DMS53 treated with DMSO at 0.1 percent for 48 hours (cell line): ENCODE data around the gene OR6X1.

Source experiments
- DNase-seq: peaks from one replicate; lab custom pipeline; 2025; ENCODE audit not compliant: unreplicated experiment; lab: John Stamatoyannopoulos, UW

OR6X1 gene

GRCh38 chr11:123754101-123754568 lies at the start of gene OR6X1:
TSS of gene OR6X1 (minus strand) at chr11:123754518. CDS start at chr11:123754518, 0 bp downstream.
- no peak for DNase-seq

- no peak for DNase-seq
These were observed 47.4 kb upstream of the OR6X1 start for GRCh38 chr11:123801765-123802164.

- no peak for DNase-seq
These were observed 45.7 kb upstream of the OR6X1 start for GRCh38 chr11:123800036-123800435.

- DNase-seq, result no peak
These were observed 45.1 kb upstream of the OR6X1 start for GRCh38 chr11:123799438-123799837.

GRCh38 chr11:123798513-123799252 lies 44.4 kb upstream of the OR6X1 start:
- DNase-seq, result no peak

GRCh38 chr11:123798079-123798478 lies 43.8 kb upstream of the OR6X1 start:
- no peak for DNase-seq

GRCh38 chr11:123797541-123797940 lies 43.2 kb upstream of the OR6X1 start:
- no peak for DNase-seq

DNA sequence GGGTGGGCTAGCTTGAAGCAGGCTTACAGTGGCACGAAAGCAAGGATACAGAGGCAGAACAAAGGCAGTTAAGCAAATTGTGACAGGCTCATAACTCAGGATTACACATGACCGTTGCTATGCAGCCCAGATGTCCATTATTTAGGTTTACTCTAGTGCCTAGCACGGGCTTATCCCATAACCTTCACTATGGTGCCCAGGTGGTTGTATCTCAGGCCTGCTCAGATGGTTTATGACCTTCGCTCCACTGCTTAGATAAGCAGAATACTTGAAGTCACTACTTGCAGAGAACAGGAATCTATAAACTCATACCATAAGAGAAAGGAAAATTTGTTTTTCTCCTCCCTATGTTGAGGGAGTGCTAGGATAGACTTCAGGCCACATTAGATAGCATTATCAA lies 42.8 kb upstream of the OR6X1 start:
- no peak for DNase-seq

DNA sequence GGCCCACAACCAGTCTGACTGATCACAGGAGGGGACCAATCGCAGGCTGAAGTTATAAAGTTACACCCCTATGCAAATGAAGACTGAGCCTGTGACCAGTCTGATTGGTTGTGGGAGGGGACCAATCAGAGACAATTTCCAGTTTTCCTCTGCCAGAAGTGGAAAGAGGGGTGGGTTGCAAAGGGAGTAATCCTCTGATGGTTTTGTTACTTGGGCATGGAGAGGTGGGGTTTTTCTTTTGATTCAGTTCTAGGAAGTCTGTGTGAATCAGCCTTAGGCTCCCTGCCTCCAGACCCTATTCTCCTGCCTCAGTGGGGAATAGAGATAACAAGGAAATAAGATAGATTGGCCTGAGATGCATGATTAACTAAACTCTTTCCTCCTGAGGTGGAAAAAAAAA lies 41.9 kb upstream of the OR6X1 start:
- no peak for DNase-seq

- no peak for DNase-seq
These were observed 29.2 kb upstream of the OR6X1 start for GRCh38 chr11:123783536-123783935.

DNA sequence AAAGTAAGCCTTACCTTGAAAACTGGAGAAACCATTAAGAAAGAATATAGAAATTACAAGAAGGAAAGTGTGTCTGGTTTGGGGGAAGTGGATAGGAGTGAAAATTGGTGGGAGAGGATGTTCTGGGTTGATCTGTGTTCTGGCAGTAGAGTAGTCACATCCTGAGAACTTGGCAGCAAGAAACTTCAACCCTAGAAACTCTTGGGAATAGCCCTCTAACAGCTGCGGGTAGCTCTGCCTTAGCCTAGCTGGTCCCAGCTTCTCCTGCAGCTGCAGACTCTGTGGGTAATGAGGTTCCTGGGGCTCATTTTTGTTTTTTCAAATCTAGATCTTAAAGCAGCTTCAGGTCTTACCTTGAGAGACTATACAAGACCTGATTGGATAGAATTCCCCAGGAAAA lies 24.2 kb upstream of the OR6X1 start:
- DNase-seq, result no peak

DNA sequence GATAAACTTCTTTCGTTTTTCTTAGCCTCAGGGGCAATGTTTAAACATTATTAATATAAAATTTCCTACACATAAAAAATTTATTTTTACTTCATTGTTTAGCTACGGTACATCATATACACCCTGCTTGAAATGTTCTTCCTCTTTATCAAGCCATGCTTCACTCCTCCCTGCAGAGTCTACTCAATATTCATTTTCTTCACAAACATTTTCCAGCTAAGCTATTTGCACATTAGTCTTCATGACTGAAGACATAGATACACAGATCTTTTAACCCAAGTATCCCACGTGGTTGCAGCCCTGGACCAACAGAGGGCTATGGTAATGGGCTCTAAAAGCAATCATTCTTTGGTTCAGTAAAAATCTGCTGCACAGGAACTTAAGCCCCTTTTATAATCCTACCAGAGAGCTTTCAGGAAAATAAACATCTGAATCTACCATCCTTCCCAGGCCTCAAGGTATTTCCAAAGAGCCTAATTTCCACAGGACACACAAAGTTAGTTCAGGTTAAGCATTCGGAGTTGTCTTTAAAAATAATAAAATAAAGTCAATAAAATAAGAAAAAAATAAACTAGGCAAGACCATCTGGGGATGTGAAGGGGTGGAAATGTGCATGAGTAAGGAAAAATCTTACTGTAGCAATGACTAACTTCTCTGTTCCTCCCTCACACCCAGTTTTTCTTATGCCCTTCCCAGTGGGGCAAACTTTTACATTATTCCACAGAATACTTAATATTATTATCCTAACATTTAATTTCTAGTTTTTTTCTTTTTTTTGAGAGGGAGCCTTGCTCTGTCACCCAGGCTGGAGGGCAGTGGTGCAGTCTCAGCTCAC lies 21.6 kb upstream of the OR6X1 start:
- DNase-seq, result no peak

DNA sequence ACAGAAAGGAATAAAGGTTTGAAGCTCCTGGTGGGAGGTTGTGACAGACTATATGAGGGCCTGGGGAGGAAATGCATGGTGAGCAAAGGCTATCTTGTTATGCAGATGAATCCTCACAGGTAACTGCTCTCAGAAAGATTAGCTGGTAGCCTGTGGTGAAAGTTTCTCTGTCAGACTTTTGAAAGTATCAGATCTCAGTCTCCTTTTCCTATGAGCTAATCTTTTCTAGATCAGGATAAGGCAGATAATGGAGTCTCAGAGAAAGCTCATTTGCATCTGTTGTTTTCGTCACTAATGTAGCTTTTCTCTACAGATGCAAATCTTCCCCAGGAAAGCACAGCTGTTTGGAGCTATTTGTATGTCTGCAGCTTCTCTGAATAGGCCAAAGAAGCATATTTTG lies 21.0 kb upstream of the OR6X1 start:
- no peak for DNase-seq

GRCh38 chr11:123773959-123774358 lies 19.6 kb upstream of the OR6X1 start:
- DNase-seq, result no peak

DNA sequence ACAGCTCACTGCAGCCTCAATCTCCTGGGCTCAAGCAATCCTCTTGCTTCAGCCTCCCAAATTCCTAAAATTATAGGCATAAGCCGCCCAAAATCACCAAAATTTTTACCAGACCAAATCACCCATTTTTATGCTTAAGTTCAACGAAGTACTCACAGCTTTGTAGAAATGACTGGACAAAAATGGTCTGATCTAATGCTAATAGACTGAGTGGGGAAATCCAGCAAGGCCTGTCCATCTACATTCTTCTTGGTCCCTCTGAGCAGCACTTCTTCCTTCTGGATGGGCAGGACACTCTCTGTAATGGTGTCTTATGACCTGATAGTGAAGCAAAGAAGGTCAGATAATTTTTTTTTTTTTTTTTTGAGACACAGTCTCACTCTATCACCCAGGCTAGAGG lies 18.7 kb upstream of the OR6X1 start:
- no peak for DNase-seq

- DNase-seq, result no peak
These were observed 17.3 kb upstream of the OR6X1 start for GRCh38 chr11:123771664-123772063.

- no peak for DNase-seq
These were observed 16.4 kb upstream of the OR6X1 start for GRCh38 chr11:123770712-123771111.

- DNase-seq, result no peak
These were observed 11.3 kb upstream of the OR6X1 start for GRCh38 chr11:123765601-123766000.

DNA sequence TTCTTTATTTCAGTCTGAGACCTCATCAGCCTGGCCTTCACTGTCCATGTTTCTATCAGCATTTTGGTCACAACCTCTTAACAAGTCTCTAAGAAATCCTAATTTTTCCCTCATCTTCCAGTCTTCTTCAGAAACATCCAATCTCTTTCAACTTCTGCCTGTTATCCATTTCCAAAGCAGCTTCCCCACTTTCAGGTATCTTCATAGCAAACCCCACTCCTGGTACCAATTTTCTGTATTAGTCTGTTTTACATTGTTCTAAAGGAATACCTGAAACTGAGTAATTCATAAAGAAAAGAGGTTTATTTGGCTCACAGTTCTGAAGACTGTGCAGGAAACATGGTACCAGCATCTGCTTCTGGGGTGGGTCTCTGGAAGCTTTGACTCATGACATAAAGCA lies 8.1 kb upstream of the OR6X1 start:
- DNase-seq, result no peak

- DNase-seq, result no peak
These were observed 6.6 kb upstream of the OR6X1 start for GRCh38 chr11:123760894-123761293.

DNA sequence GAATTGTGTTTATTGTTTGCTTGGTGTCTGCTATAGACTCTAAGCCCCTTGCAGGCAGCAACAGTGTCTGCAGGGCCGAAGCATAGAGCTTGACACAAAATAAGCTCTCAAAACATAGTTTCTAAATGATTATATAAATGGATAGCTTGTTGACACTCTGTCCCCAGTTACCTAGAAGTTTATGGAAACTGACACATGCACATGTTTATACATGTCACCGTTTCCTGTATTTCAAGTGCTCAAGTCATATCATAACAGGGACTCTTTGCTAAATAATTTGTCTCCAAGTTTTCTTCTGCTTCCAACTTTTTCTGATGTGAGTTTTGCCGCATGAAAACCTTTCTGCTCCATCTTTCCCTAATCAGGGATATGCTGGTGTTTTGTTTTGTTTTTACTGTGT lies 3.7 kb upstream of the OR6X1 start:
- no peak for DNase-seq

DNA sequence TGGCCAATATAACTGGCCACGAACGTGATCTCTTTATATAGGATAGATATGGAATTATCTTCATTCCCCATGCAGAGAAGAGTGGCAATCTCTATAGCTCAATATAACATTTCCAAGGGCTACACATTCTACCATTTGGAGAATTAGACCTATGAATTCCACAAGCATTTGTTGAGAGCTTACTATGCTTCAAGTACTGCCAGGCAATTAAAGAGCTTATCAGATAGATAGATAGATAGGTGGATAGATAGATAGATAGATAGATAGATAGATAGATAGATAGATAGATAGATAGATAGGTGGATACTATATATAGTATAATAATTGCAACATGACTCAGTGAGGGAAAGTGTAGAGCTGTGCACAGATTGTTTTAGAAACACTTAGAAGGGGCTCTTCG lies 1.5 kb upstream of the OR6X1 start:
- DNase-seq, result no peak
